BLaER1 treated with 17β-estradiol and CSF1 and Interleukin-3, amounts not matched to agents 10 nM and 100 nM (cell line): Measurements from ENCODE around the gene POLDIP3.

Experiments
- H3K27ac ChIP-seq, 11 experiments: shearing (Covaris generic); formaldehyde crosslinking; 2 replicates each; pipeline ENCODE4 v1.8.1; 2022
- H3K27me3 ChIP-seq, 11 experiments: shearing (Covaris generic); formaldehyde crosslinking; 2 replicates each; pipeline ENCODE4 v1.8.1; 2022
- H3K36me3 ChIP-seq, 11 experiments: shearing (Covaris generic); formaldehyde crosslinking; 2 replicates each; pipeline ENCODE4 v1.8.1; 2022
- H3K4me1 ChIP-seq, 10 experiments: shearing (Covaris generic); formaldehyde crosslinking; 2 replicates each; pipeline ENCODE4 v1.8.1; 2022
- H3K4me2 ChIP-seq, 11 experiments: shearing (Covaris generic); formaldehyde crosslinking; 2 replicates each; pipeline ENCODE4 v1.8.1; 2022
- H3K4me3 ChIP-seq, 10 experiments: shearing (Covaris generic); formaldehyde crosslinking; 2 replicates each; pipeline ENCODE4 v1.8.1; 2022
- H3K9ac ChIP-seq, 11 experiments: shearing (Covaris generic); formaldehyde crosslinking; 2 replicates each; pipeline ENCODE4 v1.8.1; 2022
- H3K9me3 ChIP-seq, 11 experiments: shearing (Covaris generic); formaldehyde crosslinking; replicated peaks in 1 of 11; 2 replicates each; pipeline ENCODE4 v1.8.1; 2022
- H4K20me1 ChIP-seq, 11 experiments: shearing (Covaris generic); formaldehyde crosslinking; 2 replicates each; pipeline ENCODE4 v1.8.1; 2022
- Cebpa-rat ChIP-seq, 11 experiments: shearing (Covaris generic); IDR thresholded peaks; 2 replicates each; pipeline ENCODE4 v1.8.1; 2022

POLDIP3 gene, protein sequence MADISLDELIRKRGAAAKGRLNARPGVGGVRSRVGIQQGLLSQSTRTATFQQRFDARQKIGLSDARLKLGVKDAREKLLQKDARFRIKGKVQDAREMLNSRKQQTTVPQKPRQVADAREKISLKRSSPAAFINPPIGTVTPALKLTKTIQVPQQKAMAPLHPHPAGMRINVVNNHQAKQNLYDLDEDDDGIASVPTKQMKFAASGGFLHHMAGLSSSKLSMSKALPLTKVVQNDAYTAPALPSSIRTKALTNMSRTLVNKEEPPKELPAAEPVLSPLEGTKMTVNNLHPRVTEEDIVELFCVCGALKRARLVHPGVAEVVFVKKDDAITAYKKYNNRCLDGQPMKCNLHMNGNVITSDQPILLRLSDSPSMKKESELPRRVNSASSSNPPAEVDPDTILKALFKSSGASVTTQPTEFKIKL

GRCh38 chr22:42614312-42615091, at the start of gene POLDIP3:
POLDIP3 (minus strand) TSS chr22:42614883; CDS start chr22:42614857, 26 bp downstream.
- no peaks in the 10 kb centered on the region for H3K27me3 ChIP-seq
- H3K27ac ChIP-seq: peak within 1 kb of the TSS; percentile 95 to 99 (median 99)
- H3K4me3 ChIP-seq: peak within 1 kb of the TSS; percentile 74 to 90 (median 78)
- peaks cover 41 to 54% (median 43%) of the 10 kb centered on the region in 11 experiments; a peak in 21 of 22 replicates for H4K20me1 ChIP-seq
- H3K4me2 ChIP-seq: peak within 1 kb of the TSS; percentile 85 to 98 (median 92)
- H3K4me1 ChIP-seq: peaks cover 62 to 76% (median 67%) of the 10 kb centered on the region in 10 experiments
- no peaks in the 10 kb centered on the region for H3K9me3 ChIP-seq
- no peak for TF ChIP-seq Cebpa-rat (IDR thresholded peaks at IDR 0.05)
- peak within 1 kb of the TSS; percentile 93 to 100 (median 98) for H3K9ac ChIP-seq
- H3K36me3 ChIP-seq: peaks cover 22 to 49% (median 37%) of the 10 kb centered on the region in 11 experiments

GRCh38 chr22:42661985-42662831, 47.5 kb upstream of the POLDIP3 start:
- Histone ChIP-seq H3K9ac (peak overlapping the region; percentile 58 to 80 (median 68); a peak in 21 of 22 replicates), H4K20me1 (no peaks in the 10 kb centered on the region), H3K4me2 (peak overlapping the region; percentile 87 to 99 (median 97)), H3K36me3 (no peaks in the 10 kb centered on the region), H3K4me3 (peak overlapping the region; percentile 53 to 75 (median 62)), H3K27me3 (peaks cover 10 to 17% (median 13%) of the 10 kb centered on the region in 11 experiments), H3K27ac (peak overlapping the region in 8 of 11 experiments; percentile 9 to 61 (median 38); a peak in 13 of 22 replicates), H3K9me3 (no peaks in the 10 kb centered on the region), H3K4me1 (peaks cover 10 to 62% (median 57%) of the 10 kb centered on the region in 10 experiments)
- no peak for TF ChIP-seq Cebpa-rat (IDR thresholded peaks at IDR 0.05)

DNA sequence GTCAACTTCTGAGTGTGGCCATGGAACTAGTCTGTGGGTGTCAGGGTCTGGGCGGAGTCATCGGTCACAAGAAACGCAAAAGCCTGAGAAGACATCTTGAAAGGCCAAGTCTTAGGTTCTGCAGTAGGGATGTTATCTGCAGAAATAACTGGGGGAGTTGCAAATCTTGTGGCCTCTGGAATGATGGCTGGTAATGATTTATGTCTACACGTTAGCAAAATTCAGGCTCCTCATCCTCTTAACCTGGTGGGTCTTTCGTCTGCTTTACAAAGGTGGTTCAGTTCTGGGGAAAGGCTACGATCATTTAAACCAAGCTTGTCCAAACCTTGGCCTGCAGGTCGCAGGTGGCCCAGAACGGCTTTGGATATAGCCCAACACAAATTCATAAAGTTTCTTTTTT, 41.9 kb upstream of the POLDIP3 start:
- H4K20me1 ChIP-seq: no peaks in the 10 kb centered on the region
- H3K4me2 ChIP-seq: peak overlapping the region in 9 of 11 experiments; percentile 9 to 92 (median 74); a peak in 14 of 22 replicates
- no peak for TF ChIP-seq Cebpa-rat (IDR thresholded peaks at IDR 0.05)
- no peaks in the 10 kb centered on the region for H3K36me3 ChIP-seq
- no peaks in the 10 kb centered on the region for H3K27me3 ChIP-seq
- peaks cover 26 to 71% (median 62%) of the 10 kb centered on the region in 10 experiments for H3K4me1 ChIP-seq
- no peak overlapping the region for H3K4me3 ChIP-seq
- H3K9ac ChIP-seq: no peak overlapping the region
- H3K9me3 ChIP-seq: no peaks in the 10 kb centered on the region
- H3K27ac ChIP-seq: peak overlapping the region in 8 of 11 experiments; percentile 9 to 75 (median 43); a peak in 9 of 22 replicates

- peak overlapping the region in 8 of 11 experiments; percentile 31 to 75 (median 48); a peak in 14 of 22 replicates for H3K27ac ChIP-seq
- no peaks in the 10 kb centered on the region for H3K27me3 ChIP-seq
- peak overlapping the region; percentile 12 to 92 (median 66); a peak in 21 of 22 replicates for H3K4me2 ChIP-seq
- H3K9ac ChIP-seq: peak overlapping the region in 7 of 11 experiments; percentile 10 to 29 (median 25); a peak in 8 of 22 replicates
- peaks cover 26 to 71% (median 59%) of the 10 kb centered on the region in 10 experiments for H3K4me1 ChIP-seq
- no peak overlapping the region for H3K4me3 ChIP-seq
- TF ChIP-seq Cebpa-rat (IDR thresholded peaks at IDR 0.05): no peak
- H3K36me3 ChIP-seq: no peaks in the 10 kb centered on the region
- no peaks in the 10 kb centered on the region for H3K9me3 ChIP-seq
- H4K20me1 ChIP-seq: no peaks in the 10 kb centered on the region
These were observed 41.0 kb upstream of the POLDIP3 start for GRCh38 chr22:42655693-42656092.

DNA sequence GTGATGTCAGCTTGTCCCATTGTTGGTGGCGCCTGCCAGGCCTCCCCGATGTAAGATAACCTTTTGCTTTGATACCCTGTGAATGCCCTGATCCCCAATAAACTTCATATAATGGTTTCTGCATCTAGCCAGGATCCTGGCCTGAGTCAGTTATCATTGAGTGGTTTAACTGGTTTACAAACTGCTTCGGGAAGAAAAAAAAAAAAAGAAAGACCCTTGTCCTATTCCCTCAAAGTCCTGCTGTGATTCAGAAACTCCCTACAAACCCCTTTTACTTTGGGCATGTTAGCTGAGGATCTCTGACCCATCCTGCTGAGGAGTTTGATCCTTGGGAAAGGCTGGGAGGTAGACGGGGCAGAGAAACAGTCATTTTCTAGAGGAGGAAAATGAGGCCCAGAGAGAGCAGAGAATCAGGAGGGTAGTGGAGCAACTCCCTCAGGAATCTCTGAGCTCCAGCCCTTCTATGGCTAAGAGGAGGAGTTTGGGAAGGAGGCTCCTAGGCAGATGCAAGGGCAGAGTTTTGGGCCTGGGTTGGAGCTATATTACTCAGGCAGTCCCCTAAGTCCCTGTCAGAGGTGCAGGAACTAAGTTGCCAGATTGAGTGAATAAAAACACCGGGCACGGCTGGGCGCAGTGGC, 39.9 kb upstream of the POLDIP3 start:
- no peak for TF ChIP-seq Cebpa-rat (IDR thresholded peaks at IDR 0.05)
- Histone ChIP-seq H3K4me1 (peaks cover 26 to 65% (median 52%) of the 10 kb centered on the region in 10 experiments), H3K9me3 (no peaks in the 10 kb centered on the region), H3K27me3 (no peaks in the 10 kb centered on the region), H3K4me3 (no peak overlapping the region), H4K20me1 (no peaks in the 10 kb centered on the region), H3K9ac (peak overlapping the region in 2 of 11 experiments; percentile 41 to 44; a peak in 2 of 22 replicates), H3K27ac (0 out of 22 replicates have a peak overlapping the region, but pooled peaks of 1 of the 11 experiments have one; percentile 2), H3K4me2 (peak overlapping the region in 4 of 11 experiments; percentile 33 to 66 (median 53); a peak in 5 of 22 replicates), H3K36me3 (no peaks in the 10 kb centered on the region)

DNA sequence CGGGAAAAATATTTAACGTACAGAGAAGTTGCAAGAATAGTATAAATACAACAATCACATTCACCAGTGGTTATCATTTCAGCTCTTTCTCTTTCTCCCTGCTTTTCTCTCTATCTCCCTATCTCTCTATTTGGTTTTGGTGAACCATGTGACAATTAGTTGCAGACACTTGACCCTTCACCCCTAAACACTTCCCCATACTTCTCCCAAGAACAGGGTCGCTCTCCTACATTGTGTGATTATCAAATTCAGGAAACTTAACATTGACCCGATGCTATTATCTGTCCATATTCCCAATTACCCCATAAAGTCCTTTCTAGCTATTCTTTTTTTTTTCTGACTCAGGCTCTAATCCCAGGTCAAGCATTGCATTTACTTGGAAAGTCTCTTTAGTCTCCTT, 39.3 kb upstream of the POLDIP3 start:
- Histone ChIP-seq H3K4me3 (no peak overlapping the region), H3K9me3 (no peaks in the 10 kb centered on the region), H3K4me2 (peak overlapping the region in 4 of 11 experiments; percentile 7 to 40 (median 28); a peak in 5 of 22 replicates), H3K36me3 (no peaks in the 10 kb centered on the region), H3K27me3 (no peaks in the 10 kb centered on the region), H3K4me1 (peaks cover 26 to 61% (median 48%) of the 10 kb centered on the region in 10 experiments), H4K20me1 (no peaks in the 10 kb centered on the region), H3K9ac (no peak overlapping the region), H3K27ac (no peak overlapping the region)
- no peak for TF ChIP-seq Cebpa-rat (IDR thresholded peaks at IDR 0.05)

DNA sequence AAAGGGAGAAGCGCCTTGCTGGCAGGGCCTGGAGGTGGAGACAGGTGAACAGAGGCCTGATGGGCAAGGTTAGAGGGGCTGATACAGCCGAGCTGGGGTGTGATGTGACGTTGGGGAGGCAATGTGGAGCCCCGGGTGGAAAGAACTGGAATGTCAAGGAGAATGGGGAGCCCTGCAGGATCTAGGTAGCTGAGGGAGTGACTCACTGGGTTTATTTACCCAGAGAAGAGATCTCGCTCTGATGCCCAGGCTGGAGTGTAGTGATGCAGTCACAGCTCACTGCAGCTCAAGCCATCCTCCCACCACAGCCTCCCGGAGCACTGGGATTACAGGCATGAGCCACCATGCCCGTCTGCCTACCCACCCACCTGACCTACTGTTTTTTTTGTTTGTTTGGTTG, 36.5 kb upstream of the POLDIP3 start:
- Histone ChIP-seq H3K4me3 (no peak overlapping the region), H3K4me2 (no peak overlapping the region), H3K9ac (0 out of 22 replicates have a peak overlapping the region, but pooled peaks of 1 of the 11 experiments have one; percentile 17), H3K36me3 (no peaks in the 10 kb centered on the region), H3K27me3 (no peaks in the 10 kb centered on the region), H3K9me3 (no peaks in the 10 kb centered on the region), H4K20me1 (peaks cover 22 to 28% (median 27%) of the 10 kb centered on the region in 11 experiments; a peak in 21 of 22 replicates), H3K4me1 (peaks cover 37 to 56% (median 47%) of the 10 kb centered on the region in 10 experiments), H3K27ac (no peak overlapping the region)
- TF ChIP-seq Cebpa-rat (IDR thresholded peaks at IDR 0.05): no peak
